HG03045 (cell line): Measurements from ENCODE around the gene CTDP1.

Source experiments
- ATAC-seq: cut with Tn5 transposase; IDR thresholded peaks from one replicate; pipeline ENCODE4 v1.9.1; 2021; ENCODE audit warnings: mild to moderate bottlenecking, moderate library complexity; ENCODE audit not compliant: unreplicated experiment

The CTDP1 gene

DNA sequence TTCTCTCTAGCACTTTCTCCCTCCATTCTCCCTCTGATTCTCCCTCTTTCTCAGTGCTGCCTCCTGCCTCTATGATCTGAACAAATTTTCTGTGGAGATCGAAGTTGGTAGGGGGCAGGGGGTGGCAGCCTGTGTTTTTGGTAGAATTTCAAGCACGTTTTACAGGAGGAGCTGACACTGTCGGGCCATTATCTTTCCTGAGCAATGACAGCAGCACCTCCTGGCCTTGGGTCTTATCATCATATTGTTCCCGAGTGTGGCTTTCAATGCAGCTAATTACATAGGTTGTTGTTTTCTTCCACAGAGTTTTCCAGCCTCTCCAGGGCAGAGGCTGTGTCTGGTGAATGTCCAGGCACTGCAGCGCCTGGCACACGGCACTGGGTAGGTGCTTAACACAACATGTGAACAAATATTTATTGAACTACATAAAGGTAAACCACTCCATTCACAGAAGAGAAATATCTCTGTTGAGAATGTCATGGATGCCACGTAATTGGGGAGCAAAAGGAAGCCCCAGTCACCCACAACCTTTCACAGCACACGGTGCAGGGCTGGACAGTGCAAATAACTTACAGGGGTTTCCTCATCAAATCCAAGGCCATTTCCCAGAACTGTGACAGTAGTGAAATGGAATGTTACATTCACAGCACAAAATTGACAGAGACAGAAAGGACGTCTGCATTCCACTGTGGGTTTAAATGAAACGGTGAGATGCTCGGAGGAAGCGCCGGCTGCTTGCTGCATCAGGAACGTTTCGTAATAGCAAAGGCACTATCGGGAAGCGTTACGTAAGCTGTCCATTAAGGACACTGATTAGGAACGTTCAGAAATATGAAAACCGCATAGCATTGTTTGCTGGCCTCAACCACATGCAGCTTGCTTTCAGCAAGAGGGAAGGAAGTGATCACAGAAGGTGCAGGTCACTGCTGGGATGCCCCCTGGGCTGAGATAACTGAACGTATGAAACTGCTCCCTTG lies 111.7 kb downstream of the CTDP1 start:
- ATAC-seq: no peak

- no peak for ATAC-seq
These were observed 112.7 kb downstream of the CTDP1 start for GRCh38 chr18:79792096-79792987.

- no peak for ATAC-seq
These were observed 113.4 kb downstream of the CTDP1 start for GRCh38 chr18:79792988-79793355.

GRCh38 chr18:79794846-79795245 lies 115.2 kb downstream of the CTDP1 start:
- no peak for ATAC-seq

DNA sequence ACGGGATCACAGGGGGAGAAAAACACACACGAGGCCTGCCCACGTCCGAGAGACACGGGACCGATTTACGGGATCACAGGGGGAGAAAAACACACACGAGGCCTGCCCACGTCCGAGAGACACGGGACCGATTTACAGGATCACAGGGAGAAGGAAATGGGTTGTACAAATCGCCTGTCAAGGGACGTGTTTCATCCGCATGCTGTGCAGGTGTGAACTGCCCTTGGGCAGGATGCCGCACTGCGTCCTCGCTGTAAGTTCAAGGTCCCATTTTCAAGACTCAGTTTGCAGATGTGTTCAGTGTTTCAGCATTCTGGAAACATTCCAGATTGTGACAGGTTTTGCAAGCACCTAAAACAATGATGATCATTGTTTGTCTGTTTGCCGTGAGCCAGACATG lies 115.8 kb downstream of the CTDP1 start:
- ATAC-seq: no peak

DNA sequence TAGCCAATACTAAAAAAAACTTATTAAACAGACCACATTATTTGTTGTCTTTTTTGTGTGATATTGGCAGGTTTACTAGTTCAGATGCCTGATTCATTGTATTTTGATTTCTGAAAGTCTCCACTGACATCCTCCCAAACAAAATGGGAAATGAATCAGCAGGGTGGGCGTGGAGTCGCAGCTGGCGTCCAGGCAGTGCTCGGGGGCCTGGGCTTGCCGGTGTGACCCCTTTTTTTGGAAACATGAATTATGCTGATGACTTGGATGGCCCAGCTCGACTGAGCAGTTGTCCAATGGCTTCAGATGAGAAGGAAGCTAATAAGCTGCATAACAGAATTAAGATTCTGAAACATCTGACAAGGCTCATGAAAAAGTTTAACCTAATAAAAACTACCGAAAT lies 116.4 kb downstream of the CTDP1 start:
- ATAC-seq: no peak

- ATAC-seq: no peak
These were observed 117.2 kb downstream of the CTDP1 start for GRCh38 chr18:79796531-79797405.

- ATAC-seq: no peak
These were observed 118.1 kb downstream of the CTDP1 start, which contains the start of gene KCNG2 for GRCh38 chr18:79797518-79798345. TSS of gene KCNG2 (plus strand) at chr18:79797938. CDS start at chr18:79863668, 65,730 bp downstream.

GRCh38 chr18:79798346-79798998 lies 118.9 kb downstream of the CTDP1 start:
- no peak for ATAC-seq

DNA sequence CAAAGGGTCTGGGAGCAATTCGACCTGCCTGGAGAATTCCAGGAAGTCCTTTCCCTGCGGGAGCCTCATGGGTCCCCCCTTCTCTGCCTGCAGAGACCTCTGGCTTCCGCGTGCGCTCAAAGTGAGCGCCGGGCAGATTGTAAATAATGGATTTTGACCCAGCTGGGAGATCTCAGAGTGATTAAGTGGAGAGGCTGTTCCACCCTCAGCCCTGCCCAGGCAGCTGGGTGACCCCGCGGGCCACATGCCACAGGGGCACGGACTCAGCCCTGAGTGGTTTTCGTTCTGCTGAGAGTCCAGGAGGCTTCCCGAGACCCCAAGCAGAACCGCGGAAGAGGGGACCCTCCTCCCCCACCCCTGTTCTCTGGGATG lies 119.4 kb downstream of the CTDP1 start:
- no peak for ATAC-seq

DNA sequence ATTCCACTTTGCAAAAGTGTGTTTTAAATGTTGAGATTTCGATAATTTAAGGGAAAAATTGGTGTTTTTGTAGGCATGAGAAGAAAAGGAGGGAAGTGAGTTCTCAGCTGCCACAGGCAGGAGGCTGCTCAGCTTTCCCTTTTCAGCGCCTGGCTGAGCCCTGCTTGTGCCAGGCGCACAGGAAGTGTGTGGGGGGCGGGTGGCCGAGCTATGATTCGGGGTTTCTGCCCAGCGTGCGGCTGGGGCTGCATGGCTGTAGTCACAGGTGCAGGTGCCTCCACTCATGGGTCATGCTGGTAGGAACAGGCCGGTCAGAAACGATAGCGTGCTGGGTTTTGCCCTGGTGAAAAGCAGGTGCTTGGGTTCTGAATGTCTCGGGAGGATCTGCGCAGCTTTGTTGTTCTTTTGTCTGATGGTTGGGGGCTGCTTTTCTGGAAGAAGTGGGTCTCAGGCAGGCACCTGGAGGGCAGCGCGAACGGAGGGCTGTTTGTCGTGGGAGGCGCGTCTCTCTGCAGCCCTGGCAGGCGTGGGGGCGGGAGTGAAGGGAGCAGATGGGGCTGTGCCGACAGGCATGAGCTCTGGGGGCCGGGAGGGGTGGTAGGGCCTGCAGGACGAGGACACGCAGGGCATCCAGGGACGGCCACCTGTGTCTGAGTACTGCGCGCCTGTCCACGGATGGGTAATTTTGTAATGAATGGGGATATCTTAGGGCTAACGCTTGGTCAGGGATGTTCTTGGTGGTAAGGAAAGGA lies 120.2 kb downstream of the CTDP1 start:
- no peak for ATAC-seq

GRCh38 chr18:79800371-79801180 lies 121.0 kb downstream of the CTDP1 start:
- no peak for ATAC-seq

DNA sequence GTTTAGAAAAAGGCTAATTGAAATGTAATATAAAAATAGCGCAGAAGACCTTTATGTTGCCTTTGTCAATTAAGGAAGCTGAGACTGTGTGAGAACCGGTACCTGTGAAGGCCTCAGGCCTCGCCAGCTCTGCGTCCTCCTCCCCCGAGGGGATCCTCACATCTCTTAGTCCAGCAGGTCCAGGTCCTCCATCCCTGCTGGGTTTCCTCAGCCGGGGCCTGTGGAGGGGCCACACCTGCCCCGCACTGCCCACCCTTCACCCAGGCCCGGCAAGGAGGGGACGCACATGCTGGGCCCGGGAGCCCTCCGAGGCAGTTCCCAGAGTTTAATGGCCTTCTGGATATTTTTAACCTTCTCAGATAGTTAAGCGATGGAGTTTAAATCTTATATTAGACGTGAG lies 121.6 kb downstream of the CTDP1 start:
- no peak for ATAC-seq

- no peak for ATAC-seq
These were observed 122.0 kb downstream of the CTDP1 start for GRCh38 chr18:79801641-79802040.

DNA sequence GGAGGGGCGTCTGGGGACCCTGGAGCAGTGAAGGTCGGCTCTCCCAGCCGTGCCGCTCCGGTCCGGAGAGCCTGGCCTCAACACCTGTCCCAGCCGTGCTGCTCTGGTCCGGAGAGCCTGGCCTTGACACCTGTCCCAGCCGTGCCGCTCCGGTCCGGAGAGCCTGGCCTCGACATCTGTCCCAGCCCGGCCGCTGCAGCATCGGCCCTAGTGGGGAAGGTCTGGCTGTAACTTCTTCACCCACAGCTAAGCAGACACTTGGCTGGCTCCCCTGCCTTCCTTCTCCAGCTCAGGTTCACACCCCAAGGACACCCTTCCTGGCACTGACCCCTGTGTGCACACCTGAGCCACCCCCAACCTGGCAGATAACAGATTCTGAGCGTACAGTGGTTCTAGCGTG lies 122.7 kb downstream of the CTDP1 start:
- no peak for ATAC-seq

DNA sequence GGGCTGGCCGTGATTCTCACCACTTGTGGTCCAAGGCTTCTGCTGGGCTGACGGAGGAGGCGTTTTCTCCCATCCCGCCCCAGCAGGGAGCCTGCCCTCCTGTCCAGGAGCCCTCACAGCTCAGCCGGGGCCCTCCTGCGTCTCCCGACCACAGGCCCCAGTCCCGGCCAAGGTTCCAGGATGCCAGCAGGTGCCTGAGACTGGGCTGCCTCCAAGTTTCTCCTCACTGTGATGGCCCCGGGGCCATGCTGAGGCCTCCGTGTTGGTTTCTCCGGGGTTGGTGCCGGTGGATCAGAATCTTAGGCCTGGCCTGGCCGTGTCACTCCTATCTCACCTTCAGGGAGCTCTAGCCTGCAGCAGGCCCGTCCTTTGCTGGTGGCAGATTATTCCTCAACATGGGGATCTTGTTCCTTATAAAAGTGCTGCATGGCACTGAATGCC lies 124.0 kb downstream of the CTDP1 start:
- no peak for ATAC-seq
